HFF-Myc (cell line): Measurements from ENCODE around the gene FILIP1L.
A peak's percentile ranks its signal among the peaks of the same experiment; 100 is the strongest.

Experiments
- DNase-seq: peaks from one replicate; pipeline ENCODE4 v3.0.0-alpha.2; 2011; ENCODE audit warnings: low read depth; ENCODE audit errors: extremely low read depth
- H3K4me3 ChIP-seq: replicated peaks from 2 replicates; pipeline ENCODE4 v1.5.1; 2011; ENCODE audit warnings: low read depth, mild to moderate bottlenecking, control low read depth, low read length
- TF ChIP-seq, protein P1 (sequence below): IDR thresholded peaks from 2 replicates; pipeline ENCODE4 v1.5.1; 2012; ENCODE audit warnings: mild to moderate bottlenecking, low read depth, low read length, control low read depth; ENCODE audit errors: missing control alignments

Gene FILIP1L

DNA sequence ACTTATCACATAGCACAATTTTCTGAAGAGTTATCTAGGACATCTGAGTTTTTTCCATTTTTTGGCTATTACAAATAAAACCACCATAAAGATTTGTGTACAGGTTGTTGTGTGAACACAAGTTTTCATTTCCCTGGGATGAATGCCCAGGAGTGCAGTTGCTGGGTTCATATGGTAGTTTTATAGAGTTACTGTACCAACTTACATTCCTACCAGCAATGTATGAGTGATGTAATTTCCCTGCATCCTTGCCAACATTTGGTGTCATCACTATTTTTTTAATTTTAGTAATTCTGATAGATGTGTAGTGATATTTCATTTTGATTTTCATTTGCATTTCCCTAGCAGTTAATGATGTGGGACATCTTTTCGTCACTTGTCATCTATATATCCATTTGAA, 20.5 kb downstream of the FILIP1L start:
- H3K4me3 ChIP-seq, result no peak overlapping the region
- TF ChIP-seq, protein P1, sequence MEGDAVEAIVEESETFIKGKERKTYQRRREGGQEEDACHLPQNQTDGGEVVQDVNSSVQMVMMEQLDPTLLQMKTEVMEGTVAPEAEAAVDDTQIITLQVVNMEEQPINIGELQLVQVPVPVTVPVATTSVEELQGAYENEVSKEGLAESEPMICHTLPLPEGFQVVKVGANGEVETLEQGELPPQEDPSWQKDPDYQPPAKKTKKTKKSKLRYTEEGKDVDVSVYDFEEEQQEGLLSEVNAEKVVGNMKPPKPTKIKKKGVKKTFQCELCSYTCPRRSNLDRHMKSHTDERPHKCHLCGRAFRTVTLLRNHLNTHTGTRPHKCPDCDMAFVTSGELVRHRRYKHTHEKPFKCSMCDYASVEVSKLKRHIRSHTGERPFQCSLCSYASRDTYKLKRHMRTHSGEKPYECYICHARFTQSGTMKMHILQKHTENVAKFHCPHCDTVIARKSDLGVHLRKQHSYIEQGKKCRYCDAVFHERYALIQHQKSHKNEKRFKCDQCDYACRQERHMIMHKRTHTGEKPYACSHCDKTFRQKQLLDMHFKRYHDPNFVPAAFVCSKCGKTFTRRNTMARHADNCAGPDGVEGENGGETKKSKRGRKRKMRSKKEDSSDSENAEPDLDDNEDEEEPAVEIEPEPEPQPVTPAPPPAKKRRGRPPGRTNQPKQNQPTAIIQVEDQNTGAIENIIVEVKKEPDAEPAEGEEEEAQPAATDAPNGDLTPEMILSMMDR, result no peak
- DNase-seq, result no peak

DNA sequence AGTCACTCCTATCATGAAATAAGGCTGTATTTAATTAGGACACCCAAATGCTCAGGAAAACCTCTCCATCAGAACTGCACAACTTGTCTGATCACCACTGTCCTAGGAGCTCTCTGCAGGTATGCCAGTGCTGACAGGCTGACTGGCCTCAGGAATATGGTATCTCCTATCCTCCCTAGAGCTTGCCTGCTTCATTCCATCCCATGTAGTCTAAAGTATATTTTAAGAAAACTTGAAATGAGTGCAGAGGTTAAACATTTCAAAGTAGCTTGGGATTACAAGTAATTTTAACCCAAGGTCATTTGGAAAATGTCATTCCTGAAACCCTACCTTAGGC, 23.7 kb downstream of the FILIP1L start:
- no peak for DNase-seq
- TF ChIP-seq, protein P1, result no peak
- no peak overlapping the region for H3K4me3 ChIP-seq

- TF ChIP-seq, protein P1, result peak; percentile 62
- H3K4me3 ChIP-seq, result no peak overlapping the region
- peak; percentile 57 for DNase-seq
Measured at GRCh38 chr3:100089812-100090668, 24.3 kb downstream of the FILIP1L start.

- H3K4me3 ChIP-seq, result no peak overlapping the region
- no peak for DNase-seq
- TF ChIP-seq, protein P1, result no peak
Measured at GRCh38 chr3:100088735-100089368, 25.4 kb downstream of the FILIP1L start.

- H3K4me3 ChIP-seq, result no peak overlapping the region
- TF ChIP-seq, protein P1, result no peak
- no peak for DNase-seq
Measured at GRCh38 chr3:100087198-100087597, 27.1 kb downstream of the FILIP1L start.

GRCh38 chr3:100086401-100086800, 27.9 kb downstream of the FILIP1L start:
- no peak for DNase-seq
- TF ChIP-seq, protein P1, result no peak
- H3K4me3 ChIP-seq, result no peak overlapping the region
